GM18505 (cell line): ENCODE measurements around the gene SMIM45.

Experiments used
- ATAC-seq: cut with Tn5 transposase; IDR thresholded peaks from one replicate; pipeline ENCODE4 v1.9.1; 2021; ENCODE audit not compliant: unreplicated experiment
- POLR2A ChIP-seq: IDR thresholded peaks from 4 replicates; pipeline ENCODE4 v1.6.1; 2011; ENCODE audit warnings: borderline replicate concordance; ENCODE audit not compliant: insufficient read depth, insufficient read length; ENCODE audit errors: extremely low read depth

SMIM45 gene

DNA sequence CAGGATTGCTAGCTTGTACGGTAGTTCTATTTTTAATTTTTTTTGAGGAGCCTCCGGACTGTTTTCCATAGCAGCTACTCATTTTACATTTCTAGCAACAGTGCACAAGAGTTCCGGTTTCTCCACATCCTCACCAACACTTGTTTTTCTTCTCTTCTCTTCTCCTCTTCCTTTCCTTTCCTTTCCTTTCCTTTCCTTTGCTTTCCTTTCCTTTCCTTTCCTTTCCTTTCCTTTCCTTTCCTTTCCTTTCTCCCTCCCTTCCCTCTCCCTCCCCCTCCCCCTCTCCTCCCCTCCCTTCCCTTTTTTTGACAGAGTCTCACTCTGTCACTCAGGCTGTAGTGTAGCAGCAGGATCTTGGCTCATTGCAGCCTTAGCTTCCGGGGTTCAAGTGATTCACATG is 56.0 kb downstream of the SMIM45 start:
- no peak for ATAC-seq

More for the DNA sequence above, 56.0 kb downstream of the SMIM45 start:
- no peak for TF ChIP-seq POLR2A
